HepG2 (cell line): ENCODE data around the gene ACCSL.

Experiments
- ETV6 ChIP-seq: sonication (generic); formaldehyde crosslinking; conservative IDR thresholded peaks from 2 replicates; pipeline ENCODE4 v1.4.0; 2020; ENCODE audit warnings: missing genetic modification reagents
- MXD1 ChIP-seq: sonication (generic); formaldehyde crosslinking; IDR thresholded peaks from 2 replicates; pipeline ENCODE4 v1.4.0; 2020; ENCODE audit warnings: mild to moderate bottlenecking, missing genetic modification reagents
- NR2C2 ChIP-seq: sonication (generic); formaldehyde crosslinking; IDR thresholded peaks from 2 replicates; pipeline ENCODE4 v1.4.0; 2020; ENCODE audit warnings: missing genetic modification reagents, mild to moderate bottlenecking, moderate library complexity, borderline replicate concordance
- SETDB1 ChIP-seq: sonication (generic); formaldehyde crosslinking; IDR thresholded peaks from 2 replicates; pipeline ENCODE4 v1.5.1; 2020; ENCODE audit warnings: missing genetic modification reagents, mild to moderate bottlenecking, borderline replicate concordance
- SRSF9 ChIP-seq: fragments of 200-400 bp; formaldehyde crosslinking; IDR thresholded peaks from 2 replicates; pipeline ENCODE4 v1.6.1; 2018; ENCODE audit warnings: borderline replicate concordance, mild to moderate bottlenecking, low read depth, low read length; ENCODE audit not compliant: insufficient read depth, poor library complexity, severe bottlenecking
- ZNF549 ChIP-seq: sonication (generic); formaldehyde crosslinking; IDR thresholded peaks from 2 replicates; pipeline ENCODE4 v1.5.0; 2020; ENCODE audit warnings: missing genetic modification reagents

GRCh38 chr11:44018127-44018521, 29.7 kb upstream of the ACCSL start:
- TF ChIP-seq ZNF549 (CRISPR knock-in tag) (no peak), NR2C2 (CRISPR knock-in tag) (no peak), SETDB1 (no peak), MXD1 (CRISPR knock-in tag) (no peak), SRSF9 (no peak), ETV6 (CRISPR knock-in tag) (no peak)
